Testis (tissue), 3 donors: ENCODE data around the gene AP1M2. TPM values are rescaled to one million over a fixed set of nuclear protein-coding genes. Genes with fewer than 3 reads are reported as not detected.
"Not testable (repeated sequence)": the region's sequence is repeated elsewhere in the genome, so short reads cannot be mapped to it uniquely, and the experiment has no call there.

Experiments
- DNase-seq: peaks from one replicate; pipeline ENCODE4 v3.0.0-alpha.2; 2019
- H3K27ac ChIP-seq, 2 donors: fragments of 200-600 bp; sonication (generic); one replicate each; pipeline ENCODE4 v1.5.1; 2019
- H3K27me3 ChIP-seq: fragments of 200-600 bp; sonication (generic); one replicate; pipeline ENCODE4 v1.5.1; 2019
- H3K36me3 ChIP-seq: fragments of 200-600 bp; sonication (generic); one replicate; pipeline ENCODE4 v1.5.1; 2017; ENCODE audit warnings: low read depth; ENCODE audit errors: missing control alignments
- H3K4me1 ChIP-seq: fragments of 200-600 bp; sonication (generic); one replicate; pipeline ENCODE4 v1.5.1; 2019
- H3K4me3 ChIP-seq, 2 donors: fragments of 200-600 bp; sonication (generic); one replicate each; pipeline ENCODE4 v1.5.1; 2017 to 2019
- H3K9me3 ChIP-seq: fragments of 200-600 bp; sonication (generic); one replicate; pipeline ENCODE4 v1.5.1; 2017
- CTCF ChIP-seq, 3 experiments: fragments of 450-650 bp in 2 of 3; fragments of 200-600 bp in 1 of 3; sonication (generic) in 1 of 3; IDR thresholded peaks; one replicate each; pipeline ENCODE4 v1.5.1; 2016 to 2019; ENCODE audit warnings: antibody characterized with exemption in 3 of 3, mild to moderate bottlenecking in 2 of 3, moderate library complexity in 1 of 3
- POLR2A ChIP-seq: fragments of 450-650 bp; IDR thresholded peaks from one replicate; pipeline ENCODE4 v1.6.1; 2017; ENCODE audit warnings: antibody characterized with exemption, mild to moderate bottlenecking, moderate library complexity
- WGBS, 2 donors: methylation state at CpG; one replicate each; pipeline ENCODE4 v1.1.5; 2018; 5-methylcytosine and 5-hydroxymethylcytosine counted together
- intact Hi-C: fragments of 100-400 bp; cut with DNase I; formaldehyde crosslinking; loops from one replicate; pipeline ENCODE4 v1.15.1; 2023; ENCODE audit warnings: low total_unique reads
- polyA plus RNA-seq: library from polyadenylated mRNA; stranded (reverse); fragments of 350-450 nt; fragmentation: Illumina TruSeq; extraction: RNeasy Lipid Tissue Mini Kit (QIAGEN cat#74804); gene quantifications from one replicate; pipeline ENCODE4 v1.2.3, GENCODE V29; 2014; ENCODE audit warnings: low read depth, low replicate concordance; ENCODE audit not compliant: insufficient read depth
- total RNA-seq, 2 donors: library from RNA; depleted of rRNA; stranded (reverse); fragments of >200 nt; gene quantifications; one replicate each; pipeline ENCODE4 v1.2.3, GENCODE V29; 2016

AP1M2 gene
- total and polyA plus RNA-seq, 3 donors from 2014 or later, result 6.9 to 23.3 (median 7.7) TPM

DNA sequence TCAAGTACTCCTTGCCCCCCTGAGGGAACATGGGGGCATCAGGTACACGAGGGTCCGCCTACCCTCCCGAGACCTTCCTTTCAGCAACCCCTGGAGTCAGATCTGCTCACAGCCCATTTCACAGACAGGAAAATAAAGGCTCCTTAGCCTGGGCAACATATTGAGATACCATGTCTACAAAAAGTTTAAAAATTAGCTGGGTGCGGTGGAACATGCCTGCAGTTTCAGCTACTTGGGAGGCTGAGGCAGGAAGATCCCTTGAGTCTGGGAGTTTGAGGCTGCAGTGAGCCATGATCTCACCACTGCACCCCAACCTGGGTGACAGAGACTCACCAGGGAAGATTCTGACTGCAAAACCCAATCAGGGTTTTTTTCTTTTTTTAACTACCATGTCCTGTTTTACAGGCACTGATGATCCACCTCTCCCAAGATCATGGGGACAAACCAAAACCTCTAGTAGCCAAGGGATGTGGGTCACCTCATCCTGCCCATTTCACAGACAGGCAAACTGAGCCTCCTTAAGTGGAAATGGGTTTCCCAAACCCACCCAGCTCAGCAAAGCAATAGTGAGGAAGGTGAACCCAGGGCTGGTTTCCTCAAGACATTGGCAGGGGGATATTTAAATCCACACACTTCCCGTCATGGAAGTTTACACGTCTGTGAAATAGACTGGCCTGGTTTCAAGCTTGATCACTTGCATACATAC, 11.9 kb downstream of the AP1M2 start:
- H3K27ac ChIP-seq, result no peak overlapping the region
- WGBS, 2 donors, result 84 to 89% methylated on average over 6 of the region's 6 CpGs
- H3K4me1 ChIP-seq, result peaks cover 5% of the 10 kb centered on the region
- DNase-seq, result no peak
- no peak for TF ChIP-seq CTCF (IDR thresholded peaks at IDR 0.05)
- TF ChIP-seq POLR2A, result no peak
- no peaks in the 10 kb centered on the region for H3K27me3 ChIP-seq
- intact Hi-C loops, result loop anchor here (5.0 to 10.0 kb wide), 2 partner anchors 67 to 100 kb away; no protein-coding TSS in a partner anchor
- H3K9me3 ChIP-seq, result no peaks in the 10 kb centered on the region
- no peak overlapping the region for H3K4me3 ChIP-seq
- no peaks in the 10 kb centered on the region for H3K36me3 ChIP-seq

DNA sequence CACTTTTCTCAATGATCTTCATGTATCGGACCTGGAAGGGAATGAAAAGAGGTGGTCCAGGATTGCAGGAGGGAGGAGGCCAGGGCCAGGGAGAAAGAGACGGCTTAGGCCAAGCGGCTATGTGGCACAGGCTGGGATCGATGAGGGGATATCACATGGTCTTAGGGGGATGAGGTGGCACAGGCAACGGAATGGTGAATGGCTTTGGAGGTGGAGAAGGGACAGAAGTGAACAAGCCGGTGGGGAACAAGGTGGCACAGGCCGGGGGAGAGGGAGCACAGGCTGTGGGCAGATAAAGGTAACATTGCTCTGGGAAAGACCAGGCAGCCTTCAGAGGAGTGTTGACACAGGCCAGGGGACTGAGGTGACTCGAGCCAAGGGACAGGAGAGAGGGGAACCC, 12.7 kb downstream of the AP1M2 start:
- WGBS, 2 donors, result 85 to 88% methylated on average over 8 of the region's 8 CpGs
- no peak for DNase-seq
- Histone ChIP-seq H3K4me1 (peaks cover 8% of the 10 kb centered on the region), H3K9me3 (no peaks in the 10 kb centered on the region), H3K4me3 (no peak overlapping the region), H3K36me3 (no peaks in the 10 kb centered on the region), H3K27me3 (no peaks in the 10 kb centered on the region), H3K27ac (no peak overlapping the region)
- TF ChIP-seq CTCF (IDR thresholded peaks at IDR 0.05), result no peak
- TF ChIP-seq POLR2A, result no peak
- intact Hi-C loops, result loop anchor here (10.0 kb wide), 1 partner anchor 100 kb away; no protein-coding TSS in a partner anchor

DNA sequence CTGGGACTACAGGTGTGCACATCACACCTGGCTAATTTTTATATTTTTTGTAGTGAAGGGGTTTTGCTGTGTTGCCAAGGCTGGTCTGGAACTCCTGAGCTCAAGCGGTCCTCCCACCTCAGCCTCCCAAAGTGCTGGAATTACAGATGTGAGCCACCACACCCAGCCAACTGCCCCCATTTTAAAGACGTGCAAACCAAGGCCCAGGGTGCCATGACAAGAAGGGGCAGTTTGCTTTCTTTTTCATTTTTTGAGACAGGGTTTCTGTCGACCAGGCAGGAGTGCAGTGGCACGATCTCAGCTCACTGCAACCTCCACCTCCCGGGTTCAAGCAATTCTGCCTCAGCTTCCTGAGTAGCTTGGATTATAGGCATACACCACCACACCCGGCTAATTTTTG, 13.3 kb downstream of the AP1M2 start:
- intact Hi-C loops, result loop anchor here (10.0 kb wide), 1 partner anchor 99 kb away; no protein-coding TSS in a partner anchor
- H3K4me1 ChIP-seq, result peaks cover 12% of the 10 kb centered on the region
- DNase-seq, H3K27me3 ChIP-seq, H3K36me3 ChIP-seq, H3K27ac ChIP-seq, H3K9me3 ChIP-seq, H3K4me3 ChIP-seq: not testable (repeated sequence)
- WGBS, 2 donors, result 84 to 89% methylated on average over 6 of the region's 6 CpGs

DNA sequence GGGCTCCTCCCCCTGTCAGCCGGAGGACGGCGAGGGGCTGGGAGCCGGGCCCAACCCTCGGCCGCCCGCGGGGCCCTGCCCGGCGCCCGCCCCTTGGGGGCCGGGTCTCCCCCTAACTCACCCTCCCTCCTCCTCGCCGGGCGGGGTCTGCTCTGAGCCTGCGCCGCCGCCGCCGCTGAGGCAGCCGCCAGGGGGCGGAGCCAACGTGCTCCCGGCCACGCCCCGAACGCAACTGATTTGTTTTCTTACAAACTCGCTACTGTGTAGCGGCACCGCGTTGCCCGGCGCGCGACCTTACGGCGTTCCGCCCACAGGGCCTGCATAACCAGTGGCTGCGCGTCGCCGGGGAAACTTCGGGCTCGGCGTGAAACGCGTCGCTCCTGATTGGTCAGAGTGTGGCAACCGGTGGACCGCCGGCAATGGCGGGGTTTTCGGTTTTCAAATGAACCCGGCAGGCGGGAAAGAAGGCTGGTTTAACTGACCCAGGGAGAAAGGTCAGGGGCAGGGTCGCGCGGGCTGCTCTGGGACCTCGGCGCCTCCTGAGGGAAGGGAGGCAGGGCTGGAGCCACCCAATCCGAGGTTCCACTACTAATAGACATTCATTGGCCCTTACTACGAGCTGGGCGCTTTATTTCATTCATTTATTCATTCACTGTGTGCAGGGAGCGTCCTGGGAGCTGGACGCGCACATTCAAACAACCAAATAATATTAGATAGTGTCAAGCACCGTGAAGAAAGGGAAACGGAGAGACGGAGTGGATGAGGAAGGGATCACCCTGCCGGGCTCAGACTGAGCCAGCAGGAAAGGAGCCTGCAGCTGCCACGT, 18.1 kb downstream of the AP1M2 start, which contains the start of gene CDKN2D:
CDKN2D (minus strand) TSS at position 154 of the 826 bp plus-strand sequence. CDS start 326 bp downstream, outside the sequence.
- Histone ChIP-seq H3K4me3 (peak within 1 kb of the TSS; percentile 67 to 76), H3K27me3 (no peaks in the 10 kb centered on the region), H3K36me3 (no peaks in the 10 kb centered on the region), H3K27ac (peak within 1 kb of the TSS; percentile 50 to 74), H3K9me3 (no peaks in the 10 kb centered on the region), H3K4me1 (peaks cover 27% of the 10 kb centered on the region)
- intact Hi-C loops, result no loop called here
- 1 to 2% methylated on average over 10 to 52 of the region's 71 CpGs for WGBS, 2 donors
- peak; percentile 59 to 90 (median 88) for TF ChIP-seq CTCF (IDR thresholded peaks at IDR 0.05)
- TF ChIP-seq POLR2A, result no peak
- peak; percentile 100 for DNase-seq
